ENCODE data around the gene TP63. TPM values are rescaled to one million over a fixed set of nuclear protein-coding genes. Genes with fewer than 3 reads are reported as not detected.

The TP63 gene
- total RNA-seq, 1 donor from 2014 or later: 16.4 TPM

GRCh38 chr3:189683546-189684255 lies 52.5 kb downstream of the TP63 start:
- DNase-seq (ENCODE audit: low spot score): no peak

- no peak for DNase-seq (ENCODE audit: low spot score)
Measured at GRCh38 chr3:189684317-189684716, 53.1 kb downstream of the TP63 start.

- no peak for DNase-seq (ENCODE audit: low spot score)
Measured at GRCh38 chr3:189685291-189685690, 54.1 kb downstream of the TP63 start.

- peak; percentile 13 for DNase-seq (ENCODE audit: low spot score)
Measured at GRCh38 chr3:189685860-189686259, 54.7 kb downstream of the TP63 start.

- no peak for DNase-seq (ENCODE audit: low spot score)
Measured at GRCh38 chr3:189687475-189687874, 56.3 kb downstream of the TP63 start.

GRCh38 chr3:189688262-189688661 lies 57.1 kb downstream of the TP63 start:
- peak; percentile 51 for DNase-seq (ENCODE audit: low spot score)

GRCh38 chr3:189689625-189690024 lies 58.4 kb downstream of the TP63 start:
- DNase-seq (ENCODE audit: low spot score): no peak

GRCh38 chr3:189690237-189690636 lies 59.0 kb downstream of the TP63 start:
- no peak for DNase-seq (ENCODE audit: low spot score)

- DNase-seq (ENCODE audit: low spot score): no peak
Measured at GRCh38 chr3:189690672-189691071, 59.5 kb downstream of the TP63 start.

GRCh38 chr3:189695400-189695799 lies 64.2 kb downstream of the TP63 start:
- no peak for DNase-seq (ENCODE audit: low spot score)

GRCh38 chr3:189698811-189699210 lies 67.6 kb downstream of the TP63 start:
- no peak for DNase-seq (ENCODE audit: low spot score)

GRCh38 chr3:189699885-189700284 lies 68.7 kb downstream of the TP63 start:
- peak; percentile 42 for DNase-seq (ENCODE audit: low spot score)

GRCh38 chr3:189702066-189702646 lies 71.0 kb downstream of the TP63 start:
- DNase-seq (ENCODE audit: low spot score): peak; percentile 45

GRCh38 chr3:189703865-189704264 lies 72.7 kb downstream of the TP63 start:
- no peak for DNase-seq (ENCODE audit: low spot score)

- no peak for DNase-seq (ENCODE audit: low spot score)
Measured at GRCh38 chr3:189708375-189708774, 77.2 kb downstream of the TP63 start.

GRCh38 chr3:189710620-189711402 lies 79.6 kb downstream of the TP63 start:
- DNase-seq (ENCODE audit: low spot score): peak; percentile 91

- no peak for DNase-seq (ENCODE audit: low spot score)
Measured at GRCh38 chr3:189712906-189713483, 81.8 kb downstream of the TP63 start.

- no peak for DNase-seq (ENCODE audit: low spot score)
Measured at GRCh38 chr3:189714991-189715961, 84.1 kb downstream of the TP63 start.

- DNase-seq (ENCODE audit: low spot score): no peak
Measured at GRCh38 chr3:189718215-189718614, 87.0 kb downstream of the TP63 start.

- DNase-seq (ENCODE audit: low spot score): no peak
Measured at GRCh38 chr3:189720736-189721417, 89.7 kb downstream of the TP63 start.
